Spleen (tissue), 11 donors: Measurements from ENCODE around the gene F8. TPM values are rescaled to one million over a fixed set of nuclear protein-coding genes. Genes with fewer than 3 reads are reported as not detected.

Experiments used
- DNase-seq: peaks from one replicate; pipeline ENCODE4 v3.0.0-alpha.2; 2020
- H3K27ac ChIP-seq, 8 donors: fragments of 200-600 bp; sonication (generic) in 7 of 8; 1 replicate in 4 of 8; 2 replicates in 4 of 8; pipeline versions ENCODE4 v1.5.0 to v1.8.0; 2016 to 2021; ENCODE audit warnings: inconsistent platforms in 4 of 8, mild to moderate bottlenecking in 4 of 8, moderate library complexity in 1 of 8
- H3K27me3 ChIP-seq, 7 donors: fragments of 200-600 bp; sonication (generic) in 6 of 7; replicated peaks in 1 of 7; 1 replicate in 4 of 7; 2 replicates in 3 of 7; pipeline versions ENCODE4 v1.5.0 to v1.8.0; 2016 to 2021; ENCODE audit warnings: inconsistent platforms in 3 of 7, mild to moderate bottlenecking in 1 of 7
- H3K36me3 ChIP-seq, 6 donors: fragments of 200-600 bp; sonication (generic) in 5 of 6; 1 replicate in 4 of 6; 2 replicates in 2 of 6; pipeline versions ENCODE4 v1.5.0 to v1.8.0; 2016 to 2021; ENCODE audit warnings: inconsistent platforms in 2 of 6
- H3K4me1 ChIP-seq, 6 donors: fragments of 200-600 bp; sonication (generic) in 5 of 6; 1 replicate in 3 of 6; 2 replicates in 3 of 6; pipeline versions ENCODE4 v1.5.0 to v1.8.0; 2016 to 2021; ENCODE audit warnings: inconsistent platforms in 3 of 6
- H3K4me3 ChIP-seq, 8 donors: fragments of 200-600 bp; sonication (generic) in 7 of 8; 1 replicate in 4 of 8; 2 replicates in 4 of 8; pipeline versions ENCODE4 v1.5.0 to v1.8.0; 2016 to 2021; ENCODE audit warnings: inconsistent platforms in 4 of 8, mild to moderate bottlenecking in 4 of 8, moderate library complexity in 2 of 8
- H3K9me3 ChIP-seq, 8 donors: fragments of 200-600 bp; sonication (generic) in 7 of 8; 1 replicate in 4 of 8; 2 replicates in 4 of 8; pipeline versions ENCODE4 v1.5.0 to v1.8.0; 2016 to 2021; ENCODE audit warnings: inconsistent platforms in 4 of 8
- POLR2A ChIP-seq, 3 donors: fragments of 450-650 bp; IDR thresholded peaks; one replicate each; pipeline ENCODE4 v1.5.1; 2017; ENCODE audit warnings: antibody characterized with exemption in 3 of 3, mild to moderate bottlenecking in 1 of 3
- POLR2AphosphoS5 ChIP-seq, 3 donors: sonication (generic); formaldehyde crosslinking; IDR thresholded peaks; one replicate each; pipeline ENCODE4 v1.5.1; 2017; ENCODE audit warnings: antibody characterized with exemption in 3 of 3
- WGBS, 5 donors: extraction: QIAGEN DNeasy Blood & Tissue Kit in 3 of 5; methylation state at CpG; one replicate each; pipeline versions ENCODE4 v1.1.5 to v1.1.7; 2013 to 2018; 5-methylcytosine and 5-hydroxymethylcytosine counted together
- intact Hi-C: fragments of 100-400 bp; cut with DNase I; formaldehyde crosslinking; loops from one replicate; pipeline ENCODE4 v1.15.0; 2023; ENCODE audit warnings: low total_unique reads
- microRNA-seq, 3 donors: library from miRNA; unstranded; fragments of <30 nt; microRNA quantifications; one replicate each; pipeline versions ENCODE4 to v1.1.0, GENCODE V29; 2019 to 2020
- polyA plus RNA-seq, 3 donors: library from polyadenylated mRNA; stranded (reverse); fragments of 200-250 nt; gene quantifications; one replicate each; pipeline ENCODE4 v1.2.1, GENCODE V29; 2013
- small RNA-seq, 4 donors: library from RNA; depleted of rRNA; stranded (forward); fragments of <200 nt; gene quantifications; one replicate each; pipeline ENCODE3, GENCODE V24; 2016
- total RNA-seq, 7 donors: library from RNA; depleted of rRNA in 3 of 7; stranded (reverse); fragments of >200 nt in 3 of 7; fragmentation: NEBNext Ultra II Directional in 4 of 7; extraction: Animal tissue kit (Norgen Biotek cat#: 25700) in 4 of 7; gene quantifications; one replicate each; pipeline versions ENCODE4 v1.1.0 to v1.2.1, GENCODE V29; 2016 to 2021
- TF ChIP-seq, protein P1 (sequence below), 11 experiments: fragments of 200-600 bp in 7 of 11; fragments of 450-650 bp in 4 of 11; sonication (generic) in 4 of 11; IDR thresholded peaks in 8 of 11; conservative IDR thresholded peaks in 3 of 11; 1 replicate in 7 of 11; 2 replicates in 4 of 11; pipeline versions ENCODE4 v1.4.0 to v1.8.0; 2016 to 2021; ENCODE audit warnings: antibody characterized with exemption in 11 of 11, inconsistent platforms in 4 of 11, mild to moderate bottlenecking in 1 of 11
- donor health status: healthy with polysubstance abuse.
- donor health status: DM: no; HTN: no; CAD: no; lungs with moderate emphysema.
- donor health status: DM: no; HTN: no; CAD: no.
- donor health status: Bipolar disorder and iron deficiency.
- donor health status: healthy.
- donor health status: DM: no; HTN: no; CAD: no.
- donor health status: DM: yes; HTN: yes; CAD: no.

The F8 gene
- total and polyA plus RNA-seq, 10 donors: 3.4 to 135 (median 67.9) TPM

DNA sequence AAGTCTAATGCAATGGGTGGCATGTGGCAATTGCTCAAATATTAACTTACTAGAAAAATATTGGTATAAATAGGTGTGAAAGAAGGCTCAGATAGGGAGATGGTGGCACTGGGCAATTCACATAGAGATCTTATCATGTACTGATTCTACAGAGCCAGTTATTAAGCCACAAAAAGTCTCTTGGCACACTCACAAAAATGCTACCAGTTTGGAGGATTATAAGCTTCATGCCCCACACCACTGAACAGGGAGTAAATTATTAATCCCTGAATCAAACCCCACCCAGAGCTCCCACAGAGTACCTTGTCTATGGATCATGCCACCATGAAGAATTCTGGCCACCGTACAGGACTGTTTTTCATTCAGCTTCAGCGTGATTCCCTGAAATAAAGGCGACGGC, 231.1 kb downstream of the F8 start:
- Histone ChIP-seq H3K27me3 (no peaks in the 10 kb centered on the region), H3K4me3 (no peak overlapping the region), H3K36me3 (peaks cover 0 to 18% (median 0%) of the 10 kb centered on the region in 6 donors), H3K4me1 (peaks cover 0 to 8% (median 0%) of the 10 kb centered on the region in 6 donors), H3K9me3 (no peaks in the 10 kb centered on the region), H3K27ac (no peak overlapping the region)
- 70 to 97% (median 74%) methylated on average over 4 of the region's 4 CpGs for WGBS, 5 donors
- TF ChIP-seq POLR2AphosphoS5 (IDR thresholded peaks at IDR 0.05) (no peak), POLR2A (IDR thresholded peaks at IDR 0.05) (no peak)
- TF ChIP-seq, protein P1, sequence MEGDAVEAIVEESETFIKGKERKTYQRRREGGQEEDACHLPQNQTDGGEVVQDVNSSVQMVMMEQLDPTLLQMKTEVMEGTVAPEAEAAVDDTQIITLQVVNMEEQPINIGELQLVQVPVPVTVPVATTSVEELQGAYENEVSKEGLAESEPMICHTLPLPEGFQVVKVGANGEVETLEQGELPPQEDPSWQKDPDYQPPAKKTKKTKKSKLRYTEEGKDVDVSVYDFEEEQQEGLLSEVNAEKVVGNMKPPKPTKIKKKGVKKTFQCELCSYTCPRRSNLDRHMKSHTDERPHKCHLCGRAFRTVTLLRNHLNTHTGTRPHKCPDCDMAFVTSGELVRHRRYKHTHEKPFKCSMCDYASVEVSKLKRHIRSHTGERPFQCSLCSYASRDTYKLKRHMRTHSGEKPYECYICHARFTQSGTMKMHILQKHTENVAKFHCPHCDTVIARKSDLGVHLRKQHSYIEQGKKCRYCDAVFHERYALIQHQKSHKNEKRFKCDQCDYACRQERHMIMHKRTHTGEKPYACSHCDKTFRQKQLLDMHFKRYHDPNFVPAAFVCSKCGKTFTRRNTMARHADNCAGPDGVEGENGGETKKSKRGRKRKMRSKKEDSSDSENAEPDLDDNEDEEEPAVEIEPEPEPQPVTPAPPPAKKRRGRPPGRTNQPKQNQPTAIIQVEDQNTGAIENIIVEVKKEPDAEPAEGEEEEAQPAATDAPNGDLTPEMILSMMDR (IDR thresholded peaks at IDR 0.05 in 8 of 11, conservative IDR thresholded peaks at IDR 0.05 in 3 of 11): no peak
- intact Hi-C loops: no loop called here
- no peak for DNase-seq

Small RNA genes lying within 50 kb of the gene (microRNA-seq; reads per million reads assigned to microRNA genes)
- 0 reads per million in 3 donors for gene MIR1184-1

Small RNA genes lying within 50 kb of the gene (small RNA-seq; reads per million reads assigned to genes)
- 0 reads per million in 4 donors for gene MIR1184-1

Other genes with a start within 250 kb of the F8 start
- gene MPP1, start 217.2 kb downstream of the F8 start, total RNA-seq: 100 to 1,000 TPM in 3 of 7 donors, 10 to 100 TPM in 4; 76.5 to 122 (median 90.7) TPM
- gene MPP1, start 217.2 kb downstream of the F8 start, polyA plus RNA-seq: 10 to 100 TPM; 24.3 to 45.9 (median 31.8) TPM
- gene SMIM9, start 188.1 kb downstream of the F8 start, total RNA-seq: 1 to 10 TPM in 2 of 7 donors, not detected in 5; 1.3 to 4.9 TPM
- not detected for gene SMIM9, start 188.1 kb downstream of the F8 start, polyA plus RNA-seq
- 10 to 100 TPM in 6 of 7 donors, 1 to 10 TPM in 1; 5.6 to 38.0 (median 27.5) TPM for gene F8A1, start 136.4 kb downstream of the F8 start, total RNA-seq
- 10 to 100 TPM; 19.4 to 27.9 (median 24.2) TPM for gene F8A1, start 136.4 kb downstream of the F8 start, polyA plus RNA-seq
- 10 to 100 TPM; 29.3 to 66.3 (median 52.7) TPM for gene FUNDC2, start 4.1 kb upstream of the F8 start, total RNA-seq
- 100 to 1,000 TPM in 2 of 3 donors, 10 to 100 TPM in 1; 68.4 to 113 (median 109) TPM for gene FUNDC2, start 4.1 kb upstream of the F8 start, polyA plus RNA-seq
- 10 to 100 TPM in 2 of 7 donors, 1 to 10 TPM in 5; 3.1 to 14.2 (median 4.9) TPM for gene CMC4, start 48.4 kb upstream of the F8 start, total RNA-seq
- gene CMC4, start 48.4 kb upstream of the F8 start, polyA plus RNA-seq: 10 to 100 TPM; 15.2 to 21.7 (median 19.2) TPM
- gene MTCP1, start 48.4 kb upstream of the F8 start, total RNA-seq: 10 to 100 TPM in 4 of 7 donors, 1 to 10 TPM in 3; 1.2 to 16.8 (median 12.9) TPM
- gene MTCP1, start 48.4 kb upstream of the F8 start, polyA plus RNA-seq: 10 to 100 TPM; 21.1 to 33.0 (median 31.4) TPM
- gene BRCC3, start 48.8 kb upstream of the F8 start, total RNA-seq: 10 to 100 TPM in 6 of 7 donors, 1 to 10 TPM in 1; 8.6 to 17.8 (median 16.5) TPM
- 1 to 10 TPM; 5.8 to 8.8 (median 7.9) TPM for gene BRCC3, start 48.8 kb upstream of the F8 start, polyA plus RNA-seq
- 10 to 100 TPM; 24.2 to 37.8 (median 27.9) TPM for gene VBP1, start 193.7 kb upstream of the F8 start, total RNA-seq
- 10 to 100 TPM; 24.1 to 42.1 (median 35.9) TPM for gene VBP1, start 193.7 kb upstream of the F8 start, polyA plus RNA-seq
- 1 to 10 TPM; 3.6 to 8.3 (median 4.4) TPM for gene RAB39B, start 241.8 kb upstream of the F8 start, total RNA-seq
- 1 to 10 TPM; 3.3 to 4.3 (median 3.9) TPM for gene RAB39B, start 241.8 kb upstream of the F8 start, polyA plus RNA-seq